ENCODE measurements around the gene MESD. TPM values are rescaled to one million over a fixed set of nuclear protein-coding genes. Genes with fewer than 3 reads are reported as not detected.

Gene MESD
- polyA plus RNA-seq, 1 experiment, result 11.0 TPM

DNA sequence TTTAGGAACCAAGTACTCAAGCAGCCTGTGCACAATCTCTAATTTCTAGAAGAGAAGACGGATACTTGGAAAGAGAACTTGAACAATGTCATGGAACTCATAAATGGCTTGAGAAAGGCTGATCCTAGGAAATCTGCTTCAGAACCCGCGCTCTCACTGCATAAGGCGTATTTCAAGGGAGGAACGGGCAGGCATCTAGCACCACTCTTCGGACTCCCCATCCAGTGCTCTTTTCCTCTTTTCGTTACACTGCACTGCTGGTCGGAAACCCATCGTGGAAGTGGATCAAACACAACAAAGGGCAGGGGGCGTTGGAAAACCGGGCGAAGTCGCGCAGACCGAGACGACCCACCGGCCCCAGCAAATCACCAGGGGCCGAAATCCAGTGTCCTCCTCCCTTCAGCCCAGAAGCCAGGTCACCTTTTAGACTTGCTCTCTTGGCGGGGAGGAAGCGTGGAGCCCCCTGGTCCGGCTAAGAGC, 10.6 kb upstream of the MESD start:
- POLR2A ChIA-PET, result interaction anchor here (0.7 kb wide), 1 partner anchor 18 kb away, joined by 7 read pairs; no protein-coding TSS in a partner anchor

DNA sequence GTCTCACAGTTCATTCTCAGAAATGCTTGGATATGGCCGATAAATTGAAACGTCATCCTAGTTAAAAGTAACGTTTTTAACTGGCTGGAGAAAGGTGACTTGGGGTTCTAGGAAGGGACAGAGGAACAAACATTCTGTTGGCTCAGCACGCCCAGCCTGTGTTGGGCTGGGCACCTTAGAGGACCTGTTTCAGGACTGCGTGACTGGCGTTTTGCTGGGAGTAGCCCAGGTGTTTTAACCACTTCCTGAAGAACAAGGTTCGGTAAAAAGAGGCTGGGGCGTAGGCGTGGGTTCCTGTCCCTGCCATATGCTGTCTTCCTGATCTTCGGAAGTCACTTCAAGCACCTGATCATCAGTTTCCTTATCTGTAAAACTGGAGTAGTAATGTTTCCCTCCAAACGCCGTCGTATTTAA, 10.0 kb upstream of the MESD start:
- ChIA-PET POLR2A (no interaction called here), CTCF (interaction anchor here (4.3 kb wide), 1 partner anchor 267 kb away, joined by 26 read pairs; no protein-coding TSS in a partner anchor)
- DNase-seq (ENCODE audit: low read depth), result no peak
- Histone ChIP-seq H3K27me3 (ENCODE audit: control insufficient read depth, insufficient read depth, low read length) (no peaks in the 10 kb centered on the region), H3K4me3 (ENCODE audit: low read depth, low read length) (no peak overlapping the region; the same call in 1 of the 2 replicates), H3K36me3 (ENCODE audit: control insufficient read depth, insufficient read depth, low read length) (peaks cover 8% of the 10 kb centered on the region)
- TF ChIP-seq, protein P1, sequence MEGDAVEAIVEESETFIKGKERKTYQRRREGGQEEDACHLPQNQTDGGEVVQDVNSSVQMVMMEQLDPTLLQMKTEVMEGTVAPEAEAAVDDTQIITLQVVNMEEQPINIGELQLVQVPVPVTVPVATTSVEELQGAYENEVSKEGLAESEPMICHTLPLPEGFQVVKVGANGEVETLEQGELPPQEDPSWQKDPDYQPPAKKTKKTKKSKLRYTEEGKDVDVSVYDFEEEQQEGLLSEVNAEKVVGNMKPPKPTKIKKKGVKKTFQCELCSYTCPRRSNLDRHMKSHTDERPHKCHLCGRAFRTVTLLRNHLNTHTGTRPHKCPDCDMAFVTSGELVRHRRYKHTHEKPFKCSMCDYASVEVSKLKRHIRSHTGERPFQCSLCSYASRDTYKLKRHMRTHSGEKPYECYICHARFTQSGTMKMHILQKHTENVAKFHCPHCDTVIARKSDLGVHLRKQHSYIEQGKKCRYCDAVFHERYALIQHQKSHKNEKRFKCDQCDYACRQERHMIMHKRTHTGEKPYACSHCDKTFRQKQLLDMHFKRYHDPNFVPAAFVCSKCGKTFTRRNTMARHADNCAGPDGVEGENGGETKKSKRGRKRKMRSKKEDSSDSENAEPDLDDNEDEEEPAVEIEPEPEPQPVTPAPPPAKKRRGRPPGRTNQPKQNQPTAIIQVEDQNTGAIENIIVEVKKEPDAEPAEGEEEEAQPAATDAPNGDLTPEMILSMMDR (IDR thresholded peaks at IDR 0.05; ENCODE audit: insufficient read depth, low read depth, low read length), result no peak

More for the DNA sequence above, 10.6 kb upstream of the MESD start:
- no peak for DNase-seq (ENCODE audit: low read depth)
- TF ChIP-seq, protein P1 (IDR thresholded peaks at IDR 0.05; ENCODE audit: insufficient read depth, low read depth, low read length), result no peak
- CTCF ChIA-PET, result interaction anchor here (4.3 kb wide), 1 partner anchor 266 kb away, joined by 26 read pairs; no protein-coding TSS in a partner anchor
- peaks cover 8% of the 10 kb centered on the region for H3K36me3 ChIP-seq (ENCODE audit: control insufficient read depth, insufficient read depth, low read length)
- peak overlapping the region; percentile 84 for H3K4me3 ChIP-seq (ENCODE audit: low read depth, low read length)
- H3K27me3 ChIP-seq (ENCODE audit: control insufficient read depth, insufficient read depth, low read length), result no peaks in the 10 kb centered on the region

DNA sequence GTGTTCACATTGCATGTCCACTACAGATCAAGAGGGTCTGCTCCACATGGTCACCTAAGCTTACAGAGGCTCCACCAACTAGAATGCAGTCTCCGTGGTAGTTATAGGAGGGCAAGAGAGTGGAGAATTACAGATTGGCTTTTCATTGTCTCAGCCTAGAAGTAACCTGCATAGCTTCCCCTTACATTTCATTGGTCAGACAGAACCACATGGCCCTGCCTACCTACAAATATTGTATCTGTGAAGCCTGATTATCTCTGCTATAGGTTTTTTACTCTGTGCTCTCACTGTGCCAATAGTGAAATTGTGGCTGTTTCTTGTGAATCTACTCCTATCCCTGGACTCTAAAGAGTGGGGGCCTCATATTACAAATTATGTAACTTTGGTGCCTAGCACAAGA, 8.6 kb upstream of the MESD start:
- TF ChIP-seq, protein P1 (IDR thresholded peaks at IDR 0.05; ENCODE audit: insufficient read depth, low read depth, low read length), result no peak
- CTCF ChIA-PET, result no interaction called here
- POLR2A ChIA-PET, result no interaction called here

DNA sequence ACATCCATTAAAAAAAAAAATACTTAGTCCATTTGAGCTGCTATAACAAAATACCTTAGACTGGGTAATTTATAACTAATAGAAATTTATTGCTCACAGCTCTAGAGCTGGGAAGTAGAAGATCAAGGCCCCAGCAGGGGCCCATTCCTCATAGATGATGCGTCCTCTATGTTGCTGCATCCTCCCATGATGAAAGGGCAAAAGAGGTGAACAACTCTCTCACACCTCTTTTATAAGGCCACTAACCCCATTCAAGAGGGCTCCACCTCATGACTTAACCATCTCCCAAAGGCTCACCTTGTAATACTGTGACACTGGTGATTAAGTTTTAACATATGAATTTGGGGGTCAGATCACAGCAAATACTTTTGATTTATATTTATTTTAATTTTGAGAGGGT, 8.1 kb upstream of the MESD start:
- no peak for DNase-seq (ENCODE audit: low read depth)
- POLR2A ChIA-PET, result no interaction called here
- CTCF ChIA-PET, result no interaction called here
- Histone ChIP-seq H3K27me3 (ENCODE audit: control insufficient read depth, insufficient read depth, low read length) (no peaks in the 10 kb centered on the region), H3K4me3 (ENCODE audit: low read depth, low read length) (no peak overlapping the region), H3K36me3 (ENCODE audit: control insufficient read depth, insufficient read depth, low read length) (peaks cover 4% of the 10 kb centered on the region; the same call in 1 of the 2 replicates)
- TF ChIP-seq, protein P1 (IDR thresholded peaks at IDR 0.05; ENCODE audit: insufficient read depth, low read depth, low read length), result no peak

More for the DNA sequence above, 8.6 kb upstream of the MESD start:
- H3K27me3 ChIP-seq (ENCODE audit: control insufficient read depth, insufficient read depth, low read length), result no peaks in the 10 kb centered on the region
- H3K36me3 ChIP-seq (ENCODE audit: control insufficient read depth, insufficient read depth, low read length), result peaks cover 8% of the 10 kb centered on the region
- H3K4me3 ChIP-seq (ENCODE audit: low read depth, low read length), result no peak overlapping the region
- no peak for DNase-seq (ENCODE audit: low read depth)

DNA sequence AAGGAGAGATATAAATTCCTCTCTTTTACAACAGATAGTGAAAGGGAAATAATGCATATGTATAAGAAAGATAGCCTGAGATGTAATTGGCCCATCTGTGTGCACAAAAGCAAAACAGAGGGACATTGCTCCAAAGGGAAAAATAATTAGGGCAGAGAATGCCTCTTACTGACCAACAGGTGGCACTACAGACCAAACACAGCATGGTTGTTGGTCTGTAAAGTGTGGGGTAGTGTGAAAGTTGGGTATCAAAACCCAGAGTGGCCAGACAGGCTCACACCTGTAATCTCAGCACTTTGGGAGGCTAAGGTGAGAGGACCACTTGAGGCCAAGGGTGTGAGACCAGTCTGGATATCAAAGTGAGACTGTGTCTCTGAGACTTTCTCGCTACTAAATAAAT, 6.6 kb upstream of the MESD start:
- Histone ChIP-seq H3K27me3 (ENCODE audit: control insufficient read depth, insufficient read depth, low read length) (no peaks in the 10 kb centered on the region), H3K36me3 (ENCODE audit: control insufficient read depth, insufficient read depth, low read length) (no peaks in the 10 kb centered on the region), H3K4me3 (ENCODE audit: low read depth, low read length) (no peak overlapping the region)
- no peak for DNase-seq (ENCODE audit: low read depth)
- POLR2A ChIA-PET, result interaction anchor here (0.7 kb wide), 1 partner anchor 11 kb away, joined by 12 read pairs; no protein-coding TSS in a partner anchor
- CTCF ChIA-PET, result no interaction called here
- TF ChIP-seq, protein P1 (IDR thresholded peaks at IDR 0.05; ENCODE audit: insufficient read depth, low read depth, low read length), result peak; percentile 41

Measured in BJ (cell line).